MM.1S (cell line): ENCODE data around the gene ZDBF2.
A peak's percentile ranks its signal among the peaks of the same experiment; 100 is the strongest.

Experiments
- DNase-seq: peaks from one replicate; pipeline ENCODE4 v3.0.0-alpha.2; 2015
- H2AFZ ChIP-seq: fragments of 300-600 bp; sonication (generic); 2 replicates; pipeline ENCODE4 v1.6.0; 2016; ENCODE audit warnings: antibody characterized with exemption, low read length
- H3F3A ChIP-seq: fragments of 300-600 bp; sonication (generic); 2 replicates; pipeline ENCODE4 v1.6.1; 2016; ENCODE audit warnings: mild to moderate bottlenecking, antibody characterized with exemption, low read length, moderate library complexity, mixed read lengths; ENCODE audit not compliant: insufficient read depth
- H3K27ac ChIP-seq: fragments of 300-600 bp; sonication (generic); 2 replicates; pipeline ENCODE4 v1.5.1; 2016; ENCODE audit warnings: mild to moderate bottlenecking, low read length
- H3K27me3 ChIP-seq: fragments of 300-600 bp; sonication (generic); replicated peaks from 2 replicates; pipeline ENCODE4 v1.6.0; 2016; ENCODE audit warnings: low read length; ENCODE audit not compliant: insufficient read depth
- H3K36me3 ChIP-seq: fragments of 300-600 bp; sonication (generic); replicated peaks from 2 replicates; pipeline ENCODE4 v1.6.1; 2016; ENCODE audit warnings: mild to moderate bottlenecking, low read length, mixed read lengths; ENCODE audit not compliant: insufficient read depth
- H3K4me1 ChIP-seq: fragments of 300-600 bp; sonication (generic); 2 replicates; pipeline ENCODE4 v1.6.1; 2016; ENCODE audit warnings: low read length, mixed read lengths
- H3K4me2 ChIP-seq: fragments of 300-600 bp; sonication (generic); 2 replicates; pipeline ENCODE4 v1.6.0; 2016; ENCODE audit warnings: low read depth, low read length
- H3K4me3 ChIP-seq: fragments of 300-600 bp; sonication (generic); 2 replicates; pipeline ENCODE4 v1.5.1; 2016; ENCODE audit warnings: low read length, mixed read lengths
- H3K79me2 ChIP-seq: fragments of 300-600 bp; sonication (generic); 2 replicates; pipeline ENCODE4 v1.6.1; 2016; ENCODE audit warnings: mixed run types, low read length, mixed read lengths
- H3K9ac ChIP-seq: fragments of 300-600 bp; sonication (generic); 2 replicates; pipeline ENCODE4 v1.6.1; 2016; ENCODE audit warnings: low read length, mixed read lengths
- H3K9me2 ChIP-seq: fragments of 300-600 bp; sonication (generic); replicated peaks from 2 replicates; pipeline ENCODE4 v1.6.1; 2016; ENCODE audit warnings: mild to moderate bottlenecking, low read length, mixed read lengths; ENCODE audit not compliant: insufficient read depth
- H3K9me3 ChIP-seq: fragments of 300-600 bp; sonication (generic); replicated peaks from 2 replicates; pipeline ENCODE4 v1.6.1; 2016; ENCODE audit warnings: mild to moderate bottlenecking, low read length, mixed read lengths; ENCODE audit not compliant: insufficient read depth
- H4K20me1 ChIP-seq: fragments of 300-600 bp; sonication (generic); 2 replicates; pipeline ENCODE4 v1.6.1; 2016; ENCODE audit warnings: mild to moderate bottlenecking, low read length, moderate library complexity, mixed read lengths; ENCODE audit not compliant: insufficient read depth
- EZH2 ChIP-seq: fragments of 300-600 bp; sonication (generic); optimal IDR thresholded peaks from 2 replicates; pipeline ENCODE3; 2017; ENCODE audit warnings: low read depth, mild to moderate bottlenecking, antibody characterized with exemption, low read length, mixed read lengths
- EZH2phosphoT487 ChIP-seq: fragments of 300-600 bp; sonication (generic); IDR thresholded peaks from 2 replicates; pipeline ENCODE4 v1.6.1; 2018; ENCODE audit warnings: antibody characterized with exemption, low read length
- TF ChIP-seq, protein P1 (sequence below): fragments of 300-600 bp; sonication (generic); IDR thresholded peaks from 2 replicates; pipeline ENCODE4 v1.5.1; 2016; ENCODE audit warnings: antibody characterized with exemption, low read length, mixed read lengths

ZDBF2 gene

GRCh38 chr2:206316141-206316540 lies 41.7 kb downstream of the ZDBF2 start:
- Histone ChIP-seq H3K4me2 (no peak overlapping the region), H4K20me1 (no peaks in the 10 kb centered on the region), H3K4me3 (no peak overlapping the region), H2AFZ (no peak overlapping the region), H3F3A (no peaks in the 10 kb centered on the region), H3K9ac (no peak overlapping the region), H3K4me1 (no peaks in the 10 kb centered on the region), H3K27me3 (no peaks in the 10 kb centered on the region), H3K79me2 (no peaks in the 10 kb centered on the region), H3K27ac (no peak overlapping the region), H3K9me2 (no peaks in the 10 kb centered on the region), H3K9me3 (no peaks in the 10 kb centered on the region), H3K36me3 (no peaks in the 10 kb centered on the region)
- DNase-seq, result no peak
- no peak for TF ChIP-seq EZH2
- no peak for TF ChIP-seq EZH2phosphoT487
- TF ChIP-seq, protein P1, sequence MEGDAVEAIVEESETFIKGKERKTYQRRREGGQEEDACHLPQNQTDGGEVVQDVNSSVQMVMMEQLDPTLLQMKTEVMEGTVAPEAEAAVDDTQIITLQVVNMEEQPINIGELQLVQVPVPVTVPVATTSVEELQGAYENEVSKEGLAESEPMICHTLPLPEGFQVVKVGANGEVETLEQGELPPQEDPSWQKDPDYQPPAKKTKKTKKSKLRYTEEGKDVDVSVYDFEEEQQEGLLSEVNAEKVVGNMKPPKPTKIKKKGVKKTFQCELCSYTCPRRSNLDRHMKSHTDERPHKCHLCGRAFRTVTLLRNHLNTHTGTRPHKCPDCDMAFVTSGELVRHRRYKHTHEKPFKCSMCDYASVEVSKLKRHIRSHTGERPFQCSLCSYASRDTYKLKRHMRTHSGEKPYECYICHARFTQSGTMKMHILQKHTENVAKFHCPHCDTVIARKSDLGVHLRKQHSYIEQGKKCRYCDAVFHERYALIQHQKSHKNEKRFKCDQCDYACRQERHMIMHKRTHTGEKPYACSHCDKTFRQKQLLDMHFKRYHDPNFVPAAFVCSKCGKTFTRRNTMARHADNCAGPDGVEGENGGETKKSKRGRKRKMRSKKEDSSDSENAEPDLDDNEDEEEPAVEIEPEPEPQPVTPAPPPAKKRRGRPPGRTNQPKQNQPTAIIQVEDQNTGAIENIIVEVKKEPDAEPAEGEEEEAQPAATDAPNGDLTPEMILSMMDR, result no peak

- Histone ChIP-seq H3K27me3 (no peaks in the 10 kb centered on the region), H3K27ac (no peak overlapping the region), H3K36me3 (no peaks in the 10 kb centered on the region), H3K4me2 (no peak overlapping the region), H3K79me2 (no peaks in the 10 kb centered on the region), H3K4me3 (no peak overlapping the region), H2AFZ (no peak overlapping the region), H4K20me1 (no peaks in the 10 kb centered on the region), H3K9me3 (no peaks in the 10 kb centered on the region), H3K9me2 (no peaks in the 10 kb centered on the region), H3K9ac (no peak overlapping the region), H3F3A (no peaks in the 10 kb centered on the region), H3K4me1 (no peaks in the 10 kb centered on the region)
- TF ChIP-seq EZH2phosphoT487, result no peak
- no peak for TF ChIP-seq EZH2
- TF ChIP-seq, protein P1, result no peak
- DNase-seq, result no peak
Measured at GRCh38 chr2:206323033-206323432, 48.6 kb downstream of the ZDBF2 start.

DNA sequence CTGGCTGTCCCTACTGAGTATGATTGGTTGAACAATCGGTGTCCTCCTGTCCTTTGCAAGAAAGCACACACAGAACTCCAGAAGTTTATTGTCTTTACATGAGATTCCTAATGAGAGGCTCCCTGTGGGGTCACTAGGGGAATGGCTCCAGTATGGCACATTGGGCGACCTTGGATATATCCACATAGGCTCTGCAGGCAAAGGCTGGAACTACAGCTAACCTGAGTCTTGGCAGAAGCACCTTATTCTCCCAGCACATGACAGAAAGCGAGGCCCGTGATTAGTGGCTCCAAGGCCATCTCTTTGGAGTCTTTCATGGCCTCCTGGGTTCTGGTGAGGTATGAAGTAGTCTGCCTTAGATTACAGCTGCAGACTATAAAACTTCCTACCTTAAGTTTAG lies 49.0 kb downstream of the ZDBF2 start:
- Histone ChIP-seq H3K27me3 (no peaks in the 10 kb centered on the region), H3K9ac (no peak overlapping the region), H3K9me3 (no peaks in the 10 kb centered on the region), H3K4me1 (no peaks in the 10 kb centered on the region), H3K4me2 (no peak overlapping the region), H2AFZ (no peak overlapping the region), H3K79me2 (no peaks in the 10 kb centered on the region), H4K20me1 (no peaks in the 10 kb centered on the region), H3K4me3 (no peak overlapping the region), H3K9me2 (no peaks in the 10 kb centered on the region), H3K27ac (no peak overlapping the region), H3F3A (no peaks in the 10 kb centered on the region), H3K36me3 (no peaks in the 10 kb centered on the region)
- no peak for TF ChIP-seq EZH2
- no peak for TF ChIP-seq EZH2phosphoT487
- TF ChIP-seq, protein P1, result no peak
- peak; percentile 14 for DNase-seq
